C4-2B (cell line): ENCODE measurements around the gene PTPRN2.

ENCODE experiments used
- H3K27ac ChIP-seq: fragments of 450-650 bp; 2 replicates; pipeline ENCODE4 v1.5.1; 2017
- ZFX ChIP-seq: fragments of 450-650 bp; IDR thresholded peaks from 2 replicates; pipeline ENCODE4 v1.6.1; 2017
- TF ChIP-seq, protein P1 (sequence below): fragments of 450-650 bp; conservative IDR thresholded peaks from 2 replicates; pipeline ENCODE4 v1.5.1; 2017; ENCODE audit warnings: mild to moderate bottlenecking

The PTPRN2 gene

DNA sequence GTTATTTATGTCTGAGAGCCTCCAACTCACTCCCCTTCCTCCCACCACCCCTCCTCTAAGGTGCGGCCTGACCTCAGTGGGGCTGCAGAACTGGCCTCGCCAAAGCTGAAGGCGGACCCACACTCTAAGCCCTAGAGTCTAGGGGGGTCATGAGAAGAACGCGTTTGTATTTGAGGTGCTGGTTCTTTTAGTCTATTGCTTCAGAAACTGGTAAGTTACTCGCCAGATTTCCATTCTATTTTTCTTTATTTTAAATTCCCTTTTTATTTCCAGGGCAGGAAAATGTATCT is 893.3 kb downstream of the PTPRN2 start:
- TF ChIP-seq ZFX: no peak
- TF ChIP-seq, protein P1, sequence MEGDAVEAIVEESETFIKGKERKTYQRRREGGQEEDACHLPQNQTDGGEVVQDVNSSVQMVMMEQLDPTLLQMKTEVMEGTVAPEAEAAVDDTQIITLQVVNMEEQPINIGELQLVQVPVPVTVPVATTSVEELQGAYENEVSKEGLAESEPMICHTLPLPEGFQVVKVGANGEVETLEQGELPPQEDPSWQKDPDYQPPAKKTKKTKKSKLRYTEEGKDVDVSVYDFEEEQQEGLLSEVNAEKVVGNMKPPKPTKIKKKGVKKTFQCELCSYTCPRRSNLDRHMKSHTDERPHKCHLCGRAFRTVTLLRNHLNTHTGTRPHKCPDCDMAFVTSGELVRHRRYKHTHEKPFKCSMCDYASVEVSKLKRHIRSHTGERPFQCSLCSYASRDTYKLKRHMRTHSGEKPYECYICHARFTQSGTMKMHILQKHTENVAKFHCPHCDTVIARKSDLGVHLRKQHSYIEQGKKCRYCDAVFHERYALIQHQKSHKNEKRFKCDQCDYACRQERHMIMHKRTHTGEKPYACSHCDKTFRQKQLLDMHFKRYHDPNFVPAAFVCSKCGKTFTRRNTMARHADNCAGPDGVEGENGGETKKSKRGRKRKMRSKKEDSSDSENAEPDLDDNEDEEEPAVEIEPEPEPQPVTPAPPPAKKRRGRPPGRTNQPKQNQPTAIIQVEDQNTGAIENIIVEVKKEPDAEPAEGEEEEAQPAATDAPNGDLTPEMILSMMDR: no peak
- H3K27ac ChIP-seq: no peak overlapping the region

DNA sequence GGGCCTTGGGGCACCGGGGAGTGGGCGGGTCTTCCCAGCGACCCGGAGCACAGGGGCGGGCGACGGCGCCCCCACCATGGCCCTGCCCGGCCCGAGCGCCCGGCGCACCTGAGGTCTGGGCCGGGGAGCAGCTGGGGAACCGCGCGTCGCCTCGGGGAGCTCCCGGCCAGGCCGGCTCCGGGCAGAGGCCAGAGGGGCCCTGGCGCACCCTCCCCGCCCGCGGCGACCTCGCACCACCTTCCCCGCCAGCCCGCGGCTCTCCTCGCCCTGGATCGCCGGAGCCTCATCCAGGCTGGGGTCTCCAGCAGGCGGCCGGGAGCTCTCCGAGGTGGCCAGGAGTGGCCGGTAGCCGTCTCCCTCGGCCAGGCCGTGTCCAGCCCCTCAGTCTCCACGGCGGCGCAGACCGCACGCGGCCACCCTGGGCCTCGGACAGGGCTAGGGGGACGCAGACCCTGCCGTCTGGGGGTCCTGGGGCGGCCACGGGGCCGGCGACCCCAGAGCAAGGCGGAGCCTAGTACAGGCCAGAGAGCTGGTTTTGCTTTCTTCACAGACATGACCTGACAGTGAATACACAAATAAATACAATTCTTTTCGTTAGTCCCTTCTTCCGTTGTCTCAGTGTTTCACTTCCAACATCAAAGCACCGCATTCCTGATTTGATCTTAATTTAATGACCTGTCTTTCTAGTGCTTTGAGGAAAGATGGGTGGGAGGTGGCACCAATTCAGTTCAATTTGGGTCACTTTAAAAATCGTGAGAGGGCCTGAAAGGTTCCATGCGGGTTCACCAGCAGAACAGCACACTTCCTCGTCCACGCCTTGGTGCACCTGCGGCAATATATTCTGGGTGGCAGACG is 893.9 kb downstream of the PTPRN2 start:
- TF ChIP-seq ZFX: no peak
- TF ChIP-seq, protein P1: no peak

DNA sequence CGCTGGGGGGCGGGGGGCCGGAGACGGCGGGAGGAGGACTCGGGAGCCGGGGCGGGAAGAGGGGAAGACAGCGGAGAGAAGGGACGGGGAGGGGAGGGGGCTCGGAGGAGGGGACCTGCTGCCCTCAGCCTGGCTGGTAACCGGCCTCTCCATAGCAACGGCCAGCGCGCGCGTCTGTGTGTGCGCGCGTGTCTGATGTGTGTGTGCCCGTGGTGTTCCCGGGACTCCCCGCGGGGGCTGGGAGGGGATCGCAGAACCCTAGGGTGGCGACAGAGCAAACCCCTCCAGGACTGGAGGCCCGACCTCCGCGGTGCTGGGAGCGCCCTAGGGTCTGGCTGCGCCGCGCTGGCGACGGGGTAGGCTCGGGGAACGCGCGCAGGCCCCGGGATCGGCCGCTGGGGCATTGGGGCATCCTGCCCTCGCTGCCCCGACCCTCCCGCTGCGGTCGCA is 894.5 kb downstream of the PTPRN2 start:
- no peak for TF ChIP-seq ZFX
- TF ChIP-seq, protein P1: no peak

More for the DNA sequence above, 893.9 kb downstream of the PTPRN2 start:
- no peak overlapping the region for H3K27ac ChIP-seq

DNA sequence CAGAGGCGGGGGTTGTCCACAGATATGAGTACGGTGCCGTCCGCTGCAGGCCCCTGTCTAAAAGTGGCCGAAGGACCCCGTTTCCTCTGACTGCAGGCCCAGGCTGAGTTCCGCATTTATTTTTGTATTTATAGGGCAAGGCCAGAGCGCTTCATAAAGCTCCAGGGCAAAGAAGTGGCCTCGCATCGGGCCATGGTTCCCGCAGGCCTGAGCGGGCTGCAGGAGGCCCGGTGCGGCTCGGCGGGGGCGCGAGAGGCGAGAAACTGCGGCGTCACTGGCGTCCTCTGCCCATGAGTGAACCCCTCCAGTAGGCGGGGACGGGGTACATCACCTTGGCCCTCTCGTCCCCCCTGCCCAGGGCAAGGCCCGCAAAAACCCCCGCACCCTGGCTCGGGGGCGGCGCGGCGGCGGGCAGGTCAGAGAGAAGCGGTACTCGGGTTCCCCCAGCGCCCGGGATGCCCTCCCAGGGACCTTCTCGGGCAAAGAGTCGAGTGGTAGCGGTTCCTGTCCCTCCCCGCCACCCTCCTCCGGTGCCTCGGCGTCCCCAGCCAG is 895.1 kb downstream of the PTPRN2 start:
- TF ChIP-seq, protein P1: no peak
- no peak for TF ChIP-seq ZFX
- H3K27ac ChIP-seq: no peak overlapping the region

More for the DNA sequence above, 894.5 kb downstream of the PTPRN2 start:
- H3K27ac ChIP-seq: no peak overlapping the region

DNA sequence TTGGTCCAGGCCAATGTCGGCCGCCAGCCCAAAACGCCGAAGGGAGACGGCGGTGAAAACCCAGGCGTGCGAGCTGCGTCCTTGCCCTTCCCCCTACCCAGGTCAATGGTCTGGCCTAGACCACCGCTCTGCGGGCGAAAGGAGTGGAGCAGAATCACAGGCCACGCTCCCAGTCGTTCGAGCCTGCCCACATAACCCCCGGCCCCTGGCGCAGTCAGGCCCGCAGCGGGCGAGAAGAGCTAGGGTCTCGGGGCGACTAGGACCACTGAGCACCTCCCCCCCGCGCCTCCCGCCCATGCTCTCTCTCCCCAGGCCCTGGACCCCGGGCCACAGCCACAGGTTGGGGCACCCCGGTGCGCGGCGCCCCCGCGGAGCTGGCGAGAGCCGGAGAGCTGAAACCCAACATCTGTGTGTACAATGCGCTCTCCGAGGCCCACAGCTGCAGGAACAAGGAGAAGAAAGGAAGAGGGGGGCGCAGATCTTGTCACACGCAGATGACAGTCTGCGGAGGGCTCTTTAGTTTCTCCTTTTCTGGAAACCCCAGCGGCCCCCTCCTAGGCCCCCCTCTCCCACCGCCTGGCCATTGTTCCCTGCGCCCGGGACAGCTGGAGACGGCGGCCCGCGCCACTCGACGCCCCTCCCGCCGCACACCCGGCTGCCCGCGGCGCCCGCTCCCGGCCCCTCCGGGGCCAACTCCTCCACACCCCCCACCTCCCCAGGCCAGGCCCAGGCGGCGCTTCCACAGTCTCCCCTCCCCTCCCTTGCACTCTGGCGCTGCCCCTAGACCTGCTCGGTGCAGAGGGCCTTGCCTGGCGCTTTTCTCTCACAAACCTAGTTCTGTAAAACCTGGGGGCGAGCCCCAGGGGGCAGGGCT is 895.8 kb downstream of the PTPRN2 start:
- TF ChIP-seq, protein P1: no peak
- no peak for TF ChIP-seq ZFX
- peak overlapping the region; percentile 82; the same call in 1 of the 2 replicates for H3K27ac ChIP-seq

DNA sequence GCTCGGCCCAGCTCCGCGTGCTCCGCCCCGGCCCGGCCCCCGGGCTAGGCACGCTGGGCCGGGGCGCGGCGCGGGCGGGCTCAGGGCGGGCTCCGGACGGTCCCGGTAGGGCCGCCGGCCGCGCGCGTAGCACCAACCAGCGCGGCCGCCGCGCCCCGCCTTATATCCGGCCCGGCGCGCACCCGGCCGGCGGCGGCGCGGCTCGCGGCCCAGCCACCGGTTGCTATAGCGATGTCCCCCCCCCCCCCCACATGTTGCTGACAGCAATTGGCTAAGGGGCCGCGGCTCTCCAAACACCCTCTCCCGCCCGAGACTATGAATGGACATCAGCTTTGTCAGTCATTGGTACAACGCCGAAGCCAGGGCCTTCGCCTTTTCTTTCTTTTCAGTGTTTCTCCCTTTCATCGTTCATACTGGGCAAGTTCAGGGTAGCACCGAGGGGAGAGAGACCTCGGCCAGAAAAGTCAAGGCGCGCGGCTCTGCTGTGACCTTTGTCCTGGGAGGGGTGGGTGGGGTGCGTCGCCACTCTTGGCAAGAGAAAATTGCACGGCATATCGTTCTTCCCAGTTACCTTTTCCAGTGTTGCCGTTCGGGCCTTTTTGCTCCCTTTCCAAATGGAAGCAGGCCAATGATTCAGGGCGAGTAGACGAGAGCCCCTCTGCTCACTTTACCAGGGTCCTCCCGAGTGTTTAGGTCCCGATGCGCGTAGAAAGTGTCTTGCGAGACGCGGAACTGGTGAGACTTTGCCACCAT is 896.6 kb downstream of the PTPRN2 start:
- H3K27ac ChIP-seq: peak overlapping the region; percentile 82
- peak; percentile 44 for TF ChIP-seq ZFX
- TF ChIP-seq, protein P1: no peak
